ENCODE measurements around the gene CHPT1. TPM values are rescaled to one million over a fixed set of nuclear protein-coding genes. Genes with fewer than 3 reads are reported as not detected.

CHPT1 gene
- polyA plus RNA-seq, 1 donor from 2014 or later = 20.5 TPM

- TF ChIP-seq CTCF (IDR thresholded peaks at IDR 0.05; ENCODE audit: poor library complexity, severe bottlenecking) (no peak), EP300 (conservative IDR thresholded peaks at IDR 0.05; ENCODE audit: poor library complexity, severe bottlenecking) (no peak), TAF1 (IDR thresholded peaks at IDR 0.05; ENCODE audit: low read depth) (no peak), REST (IDR thresholded peaks at IDR 0.05; ENCODE audit: borderline replicate concordance) (no peak), MXI1 (conservative IDR thresholded peaks at IDR 0.05; ENCODE audit: poor library complexity, severe bottlenecking) (no peak), EZH2 (IDR thresholded peaks at IDR 0.05; ENCODE audit: borderline replicate concordance, insufficient read depth, low read length, poor library complexity, severe bottlenecking) (no peak), SMC3 (conservative IDR thresholded peaks at IDR 0.05; ENCODE audit: poor library complexity) (no peak), RAD21 (conservative IDR thresholded peaks at IDR 0.05) (no peak), POLR2AphosphoS5 (IDR thresholded peaks at IDR 0.05) (no peak)
- no peaks in the 10 kb centered on the region for H3F3A ChIP-seq (ENCODE audit: insufficient read depth, low read length, poor library complexity, severe bottlenecking)
- no peaks in the 10 kb centered on the region for H3K79me2 ChIP-seq (replicated peaks; ENCODE audit: insufficient read depth, low read length)
- H3K9me2 ChIP-seq (ENCODE audit: insufficient read depth, low read length) = no peaks in the 10 kb centered on the region
- H3K36me3 ChIP-seq (ENCODE audit: insufficient read depth, low read length) = no peaks in the 10 kb centered on the region
- no peak overlapping the region for H3K4me3 ChIP-seq (ENCODE audit: low read length)
- H3K9me3 ChIP-seq (ENCODE audit: low read length) = no peaks in the 10 kb centered on the region
- no peak overlapping the region for H3K27ac ChIP-seq (ENCODE audit: low read length)
- no peak overlapping the region for H3K9ac ChIP-seq (ENCODE audit: low read length)
- H3K4me2 ChIP-seq (ENCODE audit: low read length) = no peak overlapping the region
- H3K27me3 ChIP-seq (ENCODE audit: insufficient read depth, low read depth, low read length) = no peaks in the 10 kb centered on the region
- no peak overlapping the region for H2AFZ ChIP-seq (ENCODE audit: low read depth, low read length)
- no peaks in the 10 kb centered on the region for H4K20me1 ChIP-seq (ENCODE audit: insufficient read depth)
Observed at GRCh38 chr12:101695706-101696105, 1.7 kb upstream of the CHPT1 start.

- Histone ChIP-seq H3K9me2 (ENCODE audit: insufficient read depth, low read length) (no peaks in the 10 kb centered on the region), H3K4me3 (ENCODE audit: low read length) (peak overlapping the region; percentile 91), H3K36me3 (ENCODE audit: insufficient read depth, low read length) (no peaks in the 10 kb centered on the region), H3K9me3 (ENCODE audit: low read length) (no peaks in the 10 kb centered on the region), H3K27me3 (ENCODE audit: insufficient read depth, low read depth, low read length) (no peaks in the 10 kb centered on the region), H3K4me2 (ENCODE audit: low read length) (peak overlapping the region; percentile 52), H3K79me2 (replicated peaks; ENCODE audit: insufficient read depth, low read length) (no peaks in the 10 kb centered on the region), H3F3A (ENCODE audit: insufficient read depth, low read length, poor library complexity, severe bottlenecking) (no peaks in the 10 kb centered on the region), H3K27ac (ENCODE audit: low read length) (peak overlapping the region; percentile 55), H2AFZ (ENCODE audit: low read depth, low read length) (peak overlapping the region; percentile 75), H4K20me1 (ENCODE audit: insufficient read depth) (no peaks in the 10 kb centered on the region), H3K9ac (ENCODE audit: low read length) (peak overlapping the region; percentile 83)
- TF ChIP-seq TAF1 (IDR thresholded peaks at IDR 0.05; ENCODE audit: low read depth) (no peak), MXI1 (conservative IDR thresholded peaks at IDR 0.05; ENCODE audit: poor library complexity, severe bottlenecking) (no peak), POLR2AphosphoS5 (IDR thresholded peaks at IDR 0.05) (no peak), SMC3 (conservative IDR thresholded peaks at IDR 0.05; ENCODE audit: poor library complexity) (no peak), REST (IDR thresholded peaks at IDR 0.05; ENCODE audit: borderline replicate concordance) (no peak), RAD21 (conservative IDR thresholded peaks at IDR 0.05) (no peak), EZH2 (IDR thresholded peaks at IDR 0.05; ENCODE audit: borderline replicate concordance, insufficient read depth, low read length, poor library complexity, severe bottlenecking) (no peak), EP300 (conservative IDR thresholded peaks at IDR 0.05; ENCODE audit: poor library complexity, severe bottlenecking) (no peak), CTCF (IDR thresholded peaks at IDR 0.05; ENCODE audit: poor library complexity, severe bottlenecking) (no peak)
Observed at GRCh38 chr12:101696251-101697196, 916 bp upstream of the CHPT1 start.
